Peyer's patch (tissue), 4 donors: ENCODE measurements around the gene TTC28. TPM values are rescaled to one million over a fixed set of nuclear protein-coding genes. Genes with fewer than 3 reads are reported as not detected.
A peak's percentile ranks its signal among the peaks of the same experiment; 100 is the strongest.

Source experiments
- DNase-seq, 3 donors: peaks; one replicate each; pipeline ENCODE4 v3.0.0-alpha.2; 2017 to 2019
- H3K27ac ChIP-seq, 4 donors: fragments of 200-600 bp; sonication (generic); one replicate each; pipeline ENCODE4 v1.5.1; 2016 to 2019
- H3K27me3 ChIP-seq, 2 donors: fragments of 200-600 bp; sonication (generic); one replicate each; pipeline ENCODE4 v1.5.1; 2019
- H3K36me3 ChIP-seq, 3 donors: fragments of 200-600 bp; sonication (generic); one replicate each; pipeline ENCODE4 v1.5.1; 2016 to 2019
- H3K4me1 ChIP-seq, 4 donors: fragments of 200-600 bp; sonication (generic); one replicate each; pipeline ENCODE4 v1.5.1; 2016 to 2019
- H3K4me3 ChIP-seq, 4 donors: fragments of 200-600 bp; sonication (generic); 1 replicate in 3 of 4; 2 replicates in 1 of 4; pipeline ENCODE4 v1.5.1; 2016 to 2019; ENCODE audit warnings: mild to moderate bottlenecking in 1 of 4
- H3K9me3 ChIP-seq, 4 donors: fragments of 200-600 bp; sonication (generic); one replicate each; pipeline ENCODE4 v1.5.1; 2016 to 2019; ENCODE audit warnings: mild to moderate bottlenecking in 1 of 4
- CTCF ChIP-seq, 6 experiments: fragments of 450-650 bp in 4 of 6; fragments of 200-600 bp in 2 of 6; sonication (generic) in 1 of 6; IDR thresholded peaks; one replicate each; pipeline ENCODE4 v1.5.1; 2017 to 2019; ENCODE audit warnings: antibody characterized with exemption in 6 of 6, mild to moderate bottlenecking in 3 of 6, moderate library complexity in 1 of 6
- POLR2A ChIP-seq, 2 donors: fragments of 450-650 bp; IDR thresholded peaks; one replicate each; pipeline ENCODE4 v1.5.1; 2017; ENCODE audit warnings: antibody characterized with exemption in 2 of 2, mild to moderate bottlenecking in 2 of 2, moderate library complexity in 2 of 2
- total RNA-seq, 4 donors: library from RNA; depleted of rRNA; stranded (reverse); fragments of >200 nt; gene quantifications; one replicate each; pipeline ENCODE4 v1.1.0, GENCODE V29; 2016

The TTC28 gene
- total RNA-seq, 4 donors from 2014 or later, result 9.1 to 46.4 (median 35.2) TPM

- H3K27ac ChIP-seq, result no peak overlapping the region
- no peak overlapping the region for H3K4me3 ChIP-seq
- H3K36me3 ChIP-seq, result no peaks in the 10 kb centered on the region
- H3K9me3 ChIP-seq, result no peaks in the 10 kb centered on the region
- no peaks in the 10 kb centered on the region for H3K4me1 ChIP-seq
- H3K27me3 ChIP-seq, result no peaks in the 10 kb centered on the region
- no peak for DNase-seq
- no peak for TF ChIP-seq CTCF (IDR thresholded peaks at IDR 0.05)
Measured at GRCh38 chr22:28310299-28310698, 369.3 kb downstream of the TTC28 start.

- no peaks in the 10 kb centered on the region for H3K27me3 ChIP-seq
- no peak overlapping the region for H3K4me3 ChIP-seq
- no peak overlapping the region for H3K27ac ChIP-seq
- no peaks in the 10 kb centered on the region for H3K9me3 ChIP-seq
- no peaks in the 10 kb centered on the region for H3K36me3 ChIP-seq
- TF ChIP-seq CTCF (IDR thresholded peaks at IDR 0.05) (no peak), POLR2A (IDR thresholded peaks at IDR 0.05) (no peak)
- no peak for DNase-seq
- H3K4me1 ChIP-seq, result no peaks in the 10 kb centered on the region
Measured at GRCh38 chr22:28299753-28300152, 379.9 kb downstream of the TTC28 start.

- no peak overlapping the region for H3K27ac ChIP-seq
- H3K36me3 ChIP-seq, result no peaks in the 10 kb centered on the region
- H3K4me3 ChIP-seq, result no peak overlapping the region
- H3K4me1 ChIP-seq, result no peaks in the 10 kb centered on the region
- H3K9me3 ChIP-seq, result no peaks in the 10 kb centered on the region
- TF ChIP-seq CTCF (IDR thresholded peaks at IDR 0.05) (no peak), POLR2A (IDR thresholded peaks at IDR 0.05) (no peak)
- no peak for DNase-seq
- H3K27me3 ChIP-seq, result no peaks in the 10 kb centered on the region
Measured at GRCh38 chr22:28299309-28299708, 380.3 kb downstream of the TTC28 start.

GRCh38 chr22:28297504-28297903, 382.1 kb downstream of the TTC28 start:
- DNase-seq, result peak in 1 of 3 donors; percentile 48
- TF ChIP-seq POLR2A (IDR thresholded peaks at IDR 0.05) (no peak), CTCF (IDR thresholded peaks at IDR 0.05) (no peak)
- Histone ChIP-seq H3K4me1 (no peaks in the 10 kb centered on the region), H3K9me3 (no peaks in the 10 kb centered on the region), H3K36me3 (no peaks in the 10 kb centered on the region), H3K27me3 (no peaks in the 10 kb centered on the region), H3K4me3 (no peak overlapping the region), H3K27ac (no peak overlapping the region)

GRCh38 chr22:28296452-28296851, 383.2 kb downstream of the TTC28 start:
- DNase-seq, result no peak
- Histone ChIP-seq H3K27me3 (no peaks in the 10 kb centered on the region), H3K4me3 (no peak overlapping the region), H3K27ac (no peak overlapping the region), H3K4me1 (no peaks in the 10 kb centered on the region), H3K9me3 (no peaks in the 10 kb centered on the region), H3K36me3 (no peaks in the 10 kb centered on the region)
- TF ChIP-seq CTCF (IDR thresholded peaks at IDR 0.05) (no peak), POLR2A (IDR thresholded peaks at IDR 0.05) (no peak)

- no peak for TF ChIP-seq CTCF (IDR thresholded peaks at IDR 0.05)
- no peak for TF ChIP-seq POLR2A (IDR thresholded peaks at IDR 0.05)
- no peaks in the 10 kb centered on the region for H3K36me3 ChIP-seq
- no peaks in the 10 kb centered on the region for H3K9me3 ChIP-seq
- H3K27me3 ChIP-seq, result no peaks in the 10 kb centered on the region
- H3K27ac ChIP-seq, result no peak overlapping the region
- H3K4me1 ChIP-seq, result no peaks in the 10 kb centered on the region
- no peak for DNase-seq
- no peak overlapping the region for H3K4me3 ChIP-seq
Measured at GRCh38 chr22:28283068-28283654, 396.5 kb downstream of the TTC28 start.
